NCI-H748 treated with DMSO at 0.1 percent for 48 hours (cell line): ENCODE data around the gene R3HCC1L.
A peak's percentile ranks its signal among the peaks of the same experiment; 100 is the strongest.

ENCODE experiments used
- DNase-seq: peaks from one replicate; lab custom pipeline; 2025; lab: John Stamatoyannopoulos, UW

Gene R3HCC1L

DNA sequence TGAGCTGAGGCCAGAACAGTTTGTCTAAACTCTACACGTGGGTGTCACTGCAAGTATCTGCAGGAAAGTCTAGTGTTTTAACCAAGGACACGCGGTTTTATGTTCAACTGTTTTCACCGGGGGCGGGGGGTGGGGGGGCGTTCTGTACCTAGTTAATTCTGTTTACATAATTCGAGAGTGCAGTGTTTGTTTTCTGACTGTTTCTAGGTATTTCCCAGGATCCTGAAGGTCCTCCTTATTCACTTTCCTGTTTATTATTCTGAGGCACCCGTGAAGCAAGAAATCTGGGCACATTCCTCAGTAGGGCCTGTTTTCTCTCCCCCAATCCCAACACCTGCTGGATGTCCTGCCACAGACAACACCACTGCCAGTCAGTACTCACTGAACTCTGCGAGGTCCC is 125.9 kb downstream of the R3HCC1L start:
- no peak for DNase-seq

DNA sequence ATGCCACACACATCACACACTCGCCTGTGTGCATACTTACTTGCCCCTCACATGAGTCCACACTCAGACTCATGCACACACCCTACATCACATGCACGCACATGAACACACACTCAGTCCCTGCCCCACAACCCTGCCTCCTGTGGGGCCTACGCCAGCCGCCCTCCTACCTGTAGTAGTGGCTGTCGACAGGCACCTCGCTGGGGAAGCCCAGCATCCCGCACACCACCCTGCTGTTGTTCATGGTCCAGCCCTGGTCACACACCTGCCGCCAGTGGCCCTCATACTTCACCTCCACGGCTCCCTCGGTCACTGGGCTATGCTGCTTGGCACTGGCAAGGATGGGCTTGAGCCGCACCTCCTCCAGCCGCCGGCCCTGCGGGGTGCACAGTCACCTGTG is 126.3 kb downstream of the R3HCC1L start:
- no peak for DNase-seq

- no peak for DNase-seq
These were observed 127.2 kb downstream of the R3HCC1L start for GRCh38 chr10:98261436-98262277.

GRCh38 chr10:98262571-98262970 is 128.1 kb downstream of the R3HCC1L start:
- DNase-seq: no peak

- no peak for DNase-seq
These were observed 128.6 kb downstream of the R3HCC1L start for GRCh38 chr10:98263088-98263487.

- DNase-seq: no peak
These were observed 130.1 kb downstream of the R3HCC1L start for GRCh38 chr10:98264378-98265065.

DNA sequence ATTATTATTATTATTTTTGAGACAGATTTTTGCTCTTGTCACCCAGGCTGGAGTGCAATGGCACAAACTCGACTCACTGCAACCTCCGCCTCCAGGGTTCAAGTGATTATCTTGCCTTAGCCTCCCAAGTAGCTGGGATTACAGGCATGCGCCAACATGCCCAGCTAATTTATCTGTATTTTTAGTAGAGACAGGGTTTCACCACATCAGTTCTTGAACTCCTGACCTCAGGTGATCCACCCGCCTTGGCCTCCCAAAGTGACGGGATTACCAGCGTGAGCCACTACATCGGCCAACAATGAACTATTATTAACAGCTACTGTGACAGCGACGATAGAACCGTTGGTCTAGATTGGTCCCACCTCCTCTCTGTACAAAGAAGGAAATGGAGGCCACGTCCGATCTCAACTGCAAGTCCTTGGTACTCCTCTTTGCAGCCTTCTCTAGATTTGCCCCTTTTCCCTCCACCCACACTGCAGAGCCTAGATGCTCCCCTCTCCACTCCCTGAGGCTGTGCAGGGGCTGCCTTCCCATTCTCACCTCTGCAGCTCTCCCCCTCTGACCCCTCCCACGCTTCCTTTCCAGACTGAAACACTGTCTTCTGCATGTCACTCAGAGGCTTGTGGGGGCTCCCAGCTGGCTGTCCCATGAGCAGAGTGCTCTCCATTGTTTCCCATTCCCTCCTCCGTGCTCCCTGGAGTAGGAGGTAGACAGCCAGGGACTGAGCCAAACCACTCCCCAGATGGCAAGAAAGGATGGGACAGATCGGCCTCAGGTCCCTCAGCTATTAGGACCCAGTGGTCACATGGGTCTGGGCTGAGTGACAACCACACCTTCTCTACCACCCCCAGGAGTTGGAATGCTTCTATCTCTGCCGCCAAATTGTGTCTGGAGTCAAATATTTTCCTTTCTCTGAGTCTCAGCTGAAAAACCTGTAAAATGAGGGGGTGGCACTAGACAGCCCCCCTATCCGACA is 131.2 kb downstream of the R3HCC1L start:
- no peak for DNase-seq

DNA sequence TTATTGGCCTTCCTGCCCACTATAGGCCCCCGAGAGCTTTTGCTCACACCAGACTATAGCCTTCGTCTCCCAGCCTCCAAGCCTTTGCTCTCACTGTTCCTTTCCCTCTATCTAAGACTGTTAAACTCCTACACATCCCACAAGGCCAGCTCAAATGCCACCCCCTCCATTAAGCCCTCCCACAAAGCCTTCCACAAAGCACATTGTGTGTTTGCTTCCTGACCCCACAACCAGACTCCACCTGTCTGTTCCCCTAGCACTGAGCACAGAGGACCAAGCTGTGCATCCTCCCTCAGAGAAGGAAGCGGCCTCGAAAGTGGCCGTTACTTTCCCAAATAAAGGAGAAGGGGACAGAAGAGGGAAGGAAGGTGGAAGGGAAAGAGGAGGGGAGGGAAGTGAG is 132.2 kb downstream of the R3HCC1L start:
- no peak for DNase-seq

GRCh38 chr10:98267069-98267893 is 132.8 kb downstream of the R3HCC1L start:
- no peak for DNase-seq

GRCh38 chr10:98267894-98268693 is 133.6 kb downstream of the R3HCC1L start, which contains the start of gene LOXL4:
TSS of gene LOXL4 (minus strand) at chr10:98268194. CDS start at chr10:98263019, 5,175 bp downstream.
- DNase-seq: no peak

- DNase-seq: no peak
These were observed 134.4 kb downstream of the R3HCC1L start for GRCh38 chr10:98268694-98269431.

DNA sequence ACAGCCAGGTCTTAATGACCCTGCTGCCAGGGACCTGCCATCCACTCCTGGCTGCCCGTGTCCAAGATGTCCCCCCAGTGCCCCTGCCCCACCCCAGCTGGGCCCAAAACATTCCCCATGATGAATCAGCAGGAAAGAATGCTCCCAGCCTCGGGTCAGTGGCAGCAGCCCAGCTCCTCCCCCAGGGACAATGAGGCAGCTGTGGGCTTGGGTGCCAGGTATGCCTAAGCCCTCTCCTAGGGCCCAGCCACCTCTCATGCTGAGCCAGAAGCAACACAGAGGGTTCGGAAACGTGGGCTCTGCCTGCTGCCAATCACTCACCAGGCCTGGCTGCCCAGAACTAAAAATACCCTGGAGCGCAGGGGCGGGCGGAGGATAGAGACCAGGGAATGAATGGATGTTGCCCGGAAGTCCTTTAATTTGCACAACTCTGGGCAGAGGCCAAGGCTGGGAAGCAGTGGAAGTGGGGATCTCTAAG is 135.0 kb downstream of the R3HCC1L start:
- no peak for DNase-seq

DNA sequence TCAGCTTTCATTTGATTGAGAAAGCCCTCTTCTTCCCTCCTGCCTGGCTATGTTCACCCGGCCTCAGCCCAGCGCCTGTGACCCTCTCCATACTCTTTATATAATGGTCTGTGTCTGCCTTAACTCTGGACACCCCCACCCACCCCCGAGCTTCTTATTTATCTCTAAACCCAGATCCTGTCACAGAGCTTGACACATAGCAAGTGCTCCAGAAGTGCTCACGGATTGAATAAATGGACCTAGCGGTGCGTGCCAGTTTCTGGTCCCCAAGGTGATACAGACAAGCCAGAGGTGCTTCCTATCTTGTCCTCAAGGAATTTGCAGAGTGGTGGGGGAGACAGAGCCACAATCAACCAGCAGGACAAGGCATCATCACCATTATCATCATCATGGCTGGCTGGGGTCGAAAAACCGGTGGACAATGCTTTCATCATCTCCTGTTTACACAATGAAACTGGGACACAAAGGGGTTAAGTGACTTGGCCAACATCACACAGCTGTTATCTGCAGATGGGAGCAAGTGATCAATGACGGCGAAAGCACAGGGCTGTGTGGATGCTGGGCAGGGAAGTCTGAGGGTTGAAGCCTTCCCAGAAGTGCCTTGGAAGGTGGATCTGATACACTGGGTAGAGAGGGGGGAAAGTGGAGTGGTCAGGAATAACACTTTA is 135.8 kb downstream of the R3HCC1L start:
- DNase-seq: peak; percentile 1

DNA sequence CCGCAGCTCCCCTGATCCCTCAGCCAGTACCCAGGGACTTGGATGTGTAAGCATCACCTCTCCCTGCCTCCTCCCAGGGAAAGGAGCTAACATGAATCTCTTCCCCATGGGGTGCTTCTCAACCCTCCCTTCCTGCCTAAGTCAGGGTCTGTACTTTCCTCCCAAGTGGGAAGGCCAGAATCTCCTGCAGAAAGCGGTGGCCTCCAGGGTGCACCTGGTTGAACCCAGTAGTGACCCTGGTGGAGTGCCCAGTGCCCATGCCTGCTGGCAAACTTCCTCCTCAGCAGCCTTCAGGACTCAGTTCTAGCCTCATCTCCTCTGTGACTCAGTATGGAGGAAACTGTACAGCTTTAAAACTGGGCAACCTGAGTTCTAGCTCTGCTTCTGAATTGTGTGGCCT is 136.3 kb downstream of the R3HCC1L start:
- no peak for DNase-seq

- no peak for DNase-seq
These were observed 137.8 kb downstream of the R3HCC1L start for GRCh38 chr10:98272245-98272644.

- no peak for DNase-seq
These were observed 138.2 kb downstream of the R3HCC1L start for GRCh38 chr10:98272656-98273055.

GRCh38 chr10:98273057-98273850 is 138.8 kb downstream of the R3HCC1L start:
- DNase-seq: no peak

- no peak for DNase-seq
These were observed 140.1 kb downstream of the R3HCC1L start for GRCh38 chr10:98274562-98274961.
